ENCODE data around the gene MCAT. TPM values are rescaled to one million over a fixed set of nuclear protein-coding genes. Genes with fewer than 3 reads are reported as not detected.
"Not testable (repeated sequence)": the region's sequence is repeated elsewhere in the genome, so short reads cannot be mapped to it uniquely, and the experiment has no call there.

Gene MCAT
- total RNA-seq, 1 donor from 2014 or later: 17.3 TPM

- Mint-ChIP-seq H3K4me1 (ENCODE audit: low read depth) (no peaks in the 10 kb centered on the region), H3K27me3 (ENCODE audit: low read depth) (no peaks in the 10 kb centered on the region), H3K9me3 (no peaks in the 10 kb centered on the region), H3K4me3 (ENCODE audit: low read depth) (no peak overlapping the region), H3K36me3 (ENCODE audit: low read depth) (no peaks in the 10 kb centered on the region), H3K27ac (no peak overlapping the region)
- intact Hi-C loops (cut with micrococcal nuclease): no loop called here
- no peak for DNase-seq (ENCODE audit: low spot score)
Measured at GRCh38 chr22:43126501-43127165, 16.6 kb downstream of the MCAT start.

- H3K36me3 Mint-ChIP-seq (ENCODE audit: low read depth): no peaks in the 10 kb centered on the region
- intact Hi-C loops (cut with micrococcal nuclease): no loop called here
- H3K4me1 Mint-ChIP-seq (ENCODE audit: low read depth): peaks cover 1% of the 10 kb centered on the region
- no peaks in the 10 kb centered on the region for H3K9me3 Mint-ChIP-seq
- no peaks in the 10 kb centered on the region for H3K27me3 Mint-ChIP-seq (ENCODE audit: low read depth)
- H3K4me3 Mint-ChIP-seq (ENCODE audit: low read depth): no peak overlapping the region
- no peak overlapping the region for H3K27ac Mint-ChIP-seq
- no peak for DNase-seq (ENCODE audit: low spot score)
Measured at GRCh38 chr22:43118953-43119458, 24.2 kb downstream of the MCAT start.

GRCh38 chr22:43118024-43118849, 25.0 kb downstream of the MCAT start:
- H3K27ac Mint-ChIP-seq: no peak overlapping the region
- no peaks in the 10 kb centered on the region for H3K36me3 Mint-ChIP-seq (ENCODE audit: low read depth)
- peaks cover 5% of the 10 kb centered on the region for H3K27me3 Mint-ChIP-seq (ENCODE audit: low read depth)
- no peak overlapping the region for H3K4me3 Mint-ChIP-seq (ENCODE audit: low read depth)
- DNase-seq (ENCODE audit: low spot score): no peak
- no peaks in the 10 kb centered on the region for H3K9me3 Mint-ChIP-seq
- peaks cover 1% of the 10 kb centered on the region for H3K4me1 Mint-ChIP-seq (ENCODE audit: low read depth)
- intact Hi-C loops (cut with micrococcal nuclease): no loop called here

- H3K27me3 Mint-ChIP-seq (ENCODE audit: low read depth): peaks cover 10% of the 10 kb centered on the region
- no peaks in the 10 kb centered on the region for H3K9me3 Mint-ChIP-seq
- no peak for DNase-seq (ENCODE audit: low spot score)
- intact Hi-C loops (cut with micrococcal nuclease): no loop called here
- no peak overlapping the region for H3K27ac Mint-ChIP-seq
- no peak overlapping the region for H3K4me3 Mint-ChIP-seq (ENCODE audit: low read depth)
- H3K4me1 Mint-ChIP-seq (ENCODE audit: low read depth): peaks cover 1% of the 10 kb centered on the region
- no peaks in the 10 kb centered on the region for H3K36me3 Mint-ChIP-seq (ENCODE audit: low read depth)
Measured at GRCh38 chr22:43116932-43117331, 26.3 kb downstream of the MCAT start.

- Mint-ChIP-seq H3K27ac (no peak overlapping the region), H3K4me3 (ENCODE audit: low read depth) (no peak overlapping the region), H3K36me3 (ENCODE audit: low read depth) (no peaks in the 10 kb centered on the region), H3K9me3 (no peaks in the 10 kb centered on the region), H3K27me3 (ENCODE audit: low read depth) (peaks cover 19% of the 10 kb centered on the region), H3K4me1 (ENCODE audit: low read depth) (peaks cover 4% of the 10 kb centered on the region)
- intact Hi-C loops (cut with micrococcal nuclease): no loop called here
- no peak for DNase-seq (ENCODE audit: low spot score)
Measured at GRCh38 chr22:43114958-43115357, 28.2 kb downstream of the MCAT start.

- peaks cover 3% of the 10 kb centered on the region for H3K4me1 Mint-ChIP-seq (ENCODE audit: low read depth)
- no peaks in the 10 kb centered on the region for H3K9me3 Mint-ChIP-seq
- DNase-seq (ENCODE audit: low spot score): no peak
- H3K27me3 Mint-ChIP-seq (ENCODE audit: low read depth): peaks cover 28% of the 10 kb centered on the region
- H3K27ac Mint-ChIP-seq: no peak overlapping the region
- intact Hi-C loops (cut with micrococcal nuclease): no loop called here
- H3K4me3 Mint-ChIP-seq (ENCODE audit: low read depth): no peak overlapping the region
- no peaks in the 10 kb centered on the region for H3K36me3 Mint-ChIP-seq (ENCODE audit: low read depth)
Measured at GRCh38 chr22:43113526-43114251, 29.5 kb downstream of the MCAT start.

GRCh38 chr22:43110927-43111623, 32.1 kb downstream of the MCAT start:
- H3K27me3 Mint-ChIP-seq (ENCODE audit: low read depth): peaks cover 28% of the 10 kb centered on the region
- peak; percentile 20 for DNase-seq (ENCODE audit: low spot score)
- H3K4me1 Mint-ChIP-seq (ENCODE audit: low read depth): peaks cover 3% of the 10 kb centered on the region
- no peaks in the 10 kb centered on the region for H3K9me3 Mint-ChIP-seq
- no peak overlapping the region for H3K27ac Mint-ChIP-seq
- H3K4me3 Mint-ChIP-seq (ENCODE audit: low read depth): peak overlapping the region; percentile 56
- intact Hi-C loops (cut with micrococcal nuclease): no loop called here
- H3K36me3 Mint-ChIP-seq (ENCODE audit: low read depth): no peaks in the 10 kb centered on the region

GRCh38 chr22:43110444-43110926, 32.7 kb downstream of the MCAT start, which contains the start of gene BIK:
TSS of gene BIK (plus strand) at chr22:43110750. CDS start at chr22:43124023, 13,273 bp downstream.
- no peak within 1 kb of the TSS for H3K27ac Mint-ChIP-seq
- no peaks in the 10 kb centered on the region for H3K9me3 Mint-ChIP-seq
- peaks cover 28% of the 10 kb centered on the region for H3K27me3 Mint-ChIP-seq (ENCODE audit: low read depth)
- H3K36me3 Mint-ChIP-seq (ENCODE audit: low read depth): no peaks in the 10 kb centered on the region
- DNase-seq (ENCODE audit: low spot score): peak; percentile 26
- H3K4me1 Mint-ChIP-seq (ENCODE audit: low read depth): peaks cover 3% of the 10 kb centered on the region
- intact Hi-C loops (cut with micrococcal nuclease): no loop called here
- H3K4me3 Mint-ChIP-seq (ENCODE audit: low read depth): peak within 1 kb of the TSS; percentile 71

GRCh38 chr22:43109921-43110443, 33.2 kb downstream of the MCAT start:
- H3K36me3 Mint-ChIP-seq (ENCODE audit: low read depth): no peaks in the 10 kb centered on the region
- no peak overlapping the region for H3K27ac Mint-ChIP-seq
- DNase-seq (ENCODE audit: low spot score): no peak
- intact Hi-C loops (cut with micrococcal nuclease): no loop called here
- H3K4me3 Mint-ChIP-seq (ENCODE audit: low read depth): peak overlapping the region; percentile 71
- H3K27me3 Mint-ChIP-seq (ENCODE audit: low read depth): peaks cover 28% of the 10 kb centered on the region
- H3K9me3 Mint-ChIP-seq: no peaks in the 10 kb centered on the region
- peaks cover 3% of the 10 kb centered on the region for H3K4me1 Mint-ChIP-seq (ENCODE audit: low read depth)

GRCh38 chr22:43109511-43109910, 33.7 kb downstream of the MCAT start:
- Mint-ChIP-seq H3K27me3 (ENCODE audit: low read depth) (peaks cover 28% of the 10 kb centered on the region), H3K36me3 (ENCODE audit: low read depth) (no peaks in the 10 kb centered on the region), H3K27ac (no peak overlapping the region), H3K4me1 (ENCODE audit: low read depth) (peaks cover 5% of the 10 kb centered on the region), H3K4me3 (ENCODE audit: low read depth) (peak overlapping the region; percentile 21), H3K9me3 (no peaks in the 10 kb centered on the region)
- DNase-seq (ENCODE audit: low spot score): no peak
- intact Hi-C loops (cut with micrococcal nuclease): no loop called here

GRCh38 chr22:43106302-43106701, 36.9 kb downstream of the MCAT start:
- intact Hi-C loops (cut with micrococcal nuclease): no loop called here
- Mint-ChIP-seq H3K9me3 (no peaks in the 10 kb centered on the region), H3K27ac (no peak overlapping the region), H3K36me3 (ENCODE audit: low read depth) (no peaks in the 10 kb centered on the region), H3K27me3 (ENCODE audit: low read depth) (peaks cover 13% of the 10 kb centered on the region), H3K4me1 (ENCODE audit: low read depth) (peaks cover 15% of the 10 kb centered on the region), H3K4me3 (ENCODE audit: low read depth) (no peak overlapping the region)
- DNase-seq (ENCODE audit: low spot score): no peak

- H3K4me3 Mint-ChIP-seq (ENCODE audit: low read depth); H3K27me3 Mint-ChIP-seq (ENCODE audit: low read depth); intact Hi-C loops (cut with micrococcal nuclease): not testable (repeated sequence)
Measured at GRCh38 chr22:43104950-43105349, 38.2 kb downstream of the MCAT start.

More at GRCh38 chr22:43104950-43105349, 38.2 kb downstream of the MCAT start:
- not testable (repeated sequence) for H3K36me3 Mint-ChIP-seq (ENCODE audit: low read depth); H3K27ac Mint-ChIP-seq; DNase-seq (ENCODE audit: low spot score); H3K9me3 Mint-ChIP-seq
- peaks cover 18% of the 10 kb centered on the region for H3K4me1 Mint-ChIP-seq (ENCODE audit: low read depth)
